IPS DF 6.9 (cell line): ENCODE results near the gene THEMIS.
"Not testable (repeated sequence)": the region's sequence is repeated elsewhere in the genome, so short reads cannot be mapped to it uniquely, and the experiment has no call there.

Experiments used
- DNase-seq: peaks from one replicate; pipeline ENCODE4 v3.0.0-alpha.2; 2013; ENCODE audit warnings: low read depth, low spot score
- H3K27ac ChIP-seq: one replicate; pipeline ENCODE4 v1.5.1; 2013; ENCODE audit warnings: low read length, control low read depth
- H3K27me3 ChIP-seq: 2 replicates; pipeline ENCODE4 v1.6.1; 2013; ENCODE audit warnings: mild to moderate bottlenecking, low read length; ENCODE audit not compliant: control insufficient read depth, insufficient read depth
- H3K36me3 ChIP-seq: 2 replicates; pipeline ENCODE4 v1.6.1; 2013; ENCODE audit warnings: low read length; ENCODE audit not compliant: control insufficient read depth, insufficient read depth
- H3K4me1 ChIP-seq: 2 replicates; pipeline ENCODE4 v1.6.1; 2013; ENCODE audit warnings: low read length; ENCODE audit not compliant: control insufficient read depth, insufficient read depth
- H3K4me3 ChIP-seq: 2 replicates; pipeline ENCODE4 v1.5.1; 2013; ENCODE audit warnings: mild to moderate bottlenecking, low read length
- H3K9me3 ChIP-seq: 2 replicates; pipeline ENCODE4 v1.6.1; 2013; ENCODE audit warnings: low read length, inconsistent platforms; ENCODE audit not compliant: control insufficient read depth, insufficient read depth
- WGBS: extraction: QIAGEN DNeasy Blood & Tissue Kit; methylation state at CpG from one replicate; pipeline ENCODE4 v1.1.7; 2013; ENCODE audit warnings: mixed read lengths, missing lambda C conversion rate; ENCODE audit not compliant: insufficient read length, insufficient coverage; 5-methylcytosine and 5-hydroxymethylcytosine counted together

THEMIS gene

DNA sequence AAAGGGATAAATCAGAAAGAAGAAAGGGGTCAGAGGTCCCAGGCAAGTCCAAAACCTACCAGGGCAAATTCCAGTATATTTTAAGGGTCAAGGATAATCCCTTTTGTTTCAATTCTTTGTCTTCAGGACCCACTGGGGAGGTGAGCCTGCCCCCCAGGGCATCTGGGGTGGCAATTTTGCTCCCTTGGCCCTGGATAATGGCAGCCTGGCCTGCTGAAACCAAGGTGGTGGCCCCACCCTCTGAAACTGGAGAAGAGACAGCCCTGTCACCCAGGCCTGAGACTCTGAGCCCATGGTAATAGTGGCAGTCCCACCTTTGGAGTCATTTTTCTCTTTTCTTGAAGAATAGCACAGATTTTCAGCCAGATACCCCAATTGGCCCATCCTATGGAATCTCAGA is 205.8 kb downstream of the THEMIS start:
- H3K27me3 ChIP-seq, result no peaks in the 10 kb centered on the region
- H3K9me3 ChIP-seq, result no peaks in the 10 kb centered on the region
- H3K4me3 ChIP-seq, result no peak overlapping the region
- no peaks in the 10 kb centered on the region for H3K36me3 ChIP-seq
- no peaks in the 10 kb centered on the region for H3K4me1 ChIP-seq
- no peak for DNase-seq
- no peak overlapping the region for H3K27ac ChIP-seq

DNA sequence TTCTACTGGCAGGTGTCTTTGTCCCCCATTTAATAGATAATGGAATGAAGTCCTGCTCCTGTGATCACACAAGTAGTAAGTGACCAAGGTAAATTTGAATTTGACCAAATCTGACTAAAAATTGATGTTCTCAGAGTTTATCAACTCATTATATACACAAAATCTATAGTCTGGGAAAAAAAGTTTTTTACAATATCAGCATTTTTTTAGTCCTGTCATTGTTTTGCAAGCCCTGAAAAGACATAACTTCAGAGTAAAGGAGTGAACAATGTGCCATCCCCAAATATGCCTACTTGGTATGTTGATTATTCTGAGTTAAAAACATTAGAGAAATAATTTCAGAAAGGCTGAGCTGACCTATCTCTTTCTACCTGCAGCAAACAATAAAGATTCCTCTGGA is 209.7 kb downstream of the THEMIS start:
- H3K36me3 ChIP-seq, result no peaks in the 10 kb centered on the region
- no peak overlapping the region for H3K4me3 ChIP-seq
- no peaks in the 10 kb centered on the region for H3K27me3 ChIP-seq
- DNase-seq, result no peak
- H3K27ac ChIP-seq, result no peak overlapping the region
- no peaks in the 10 kb centered on the region for H3K4me1 ChIP-seq
- H3K9me3 ChIP-seq, result no peaks in the 10 kb centered on the region

DNA sequence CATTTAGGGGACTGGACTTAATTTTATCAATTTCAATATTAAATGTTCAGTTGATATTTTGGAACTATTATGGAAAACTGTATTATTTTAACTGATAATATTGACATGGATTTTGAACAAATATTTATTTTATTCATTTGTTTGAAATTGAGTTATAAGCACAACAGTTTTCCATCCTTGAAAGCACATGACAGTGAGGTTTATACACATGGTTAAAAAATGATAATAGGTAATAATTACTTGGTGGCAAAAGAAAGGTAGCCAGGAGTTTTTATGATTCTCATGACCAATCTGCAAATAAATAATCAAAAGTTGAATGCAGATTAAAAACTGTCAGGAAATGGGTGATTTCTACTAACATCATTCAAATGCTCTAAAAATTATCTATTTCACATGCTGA is 210.3 kb downstream of the THEMIS start:
- DNase-seq, result no peak

DNA sequence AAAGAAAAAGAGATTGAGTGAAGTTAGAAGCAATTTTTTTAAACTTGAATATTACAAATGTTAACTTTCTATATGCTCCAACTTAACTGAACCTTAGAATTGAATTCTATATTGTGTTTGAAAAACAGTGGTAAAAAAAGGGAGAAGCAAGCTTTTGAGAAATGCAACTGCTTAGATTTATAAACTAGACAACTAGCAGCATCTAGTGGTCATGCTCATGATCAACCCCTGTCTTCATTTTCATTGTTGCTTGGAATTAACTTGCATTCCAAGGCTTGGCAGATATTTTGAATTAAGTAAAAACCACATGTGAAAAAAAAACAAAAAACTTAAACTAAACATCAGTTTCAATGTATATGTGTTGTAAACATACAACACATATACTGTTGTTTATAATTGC is 210.8 kb downstream of the THEMIS start:
- no peaks in the 10 kb centered on the region for H3K9me3 ChIP-seq
- H3K4me1 ChIP-seq, result no peaks in the 10 kb centered on the region
- H3K4me3 ChIP-seq, result no peak overlapping the region
- no peaks in the 10 kb centered on the region for H3K36me3 ChIP-seq
- H3K27ac ChIP-seq, result no peak overlapping the region
- H3K27me3 ChIP-seq, result no peaks in the 10 kb centered on the region
- no peak for DNase-seq

More for the DNA sequence above, 210.3 kb downstream of the THEMIS start:
- no peaks in the 10 kb centered on the region for H3K9me3 ChIP-seq
- H3K36me3 ChIP-seq, result no peaks in the 10 kb centered on the region
- no peaks in the 10 kb centered on the region for H3K27me3 ChIP-seq
- no peak overlapping the region for H3K27ac ChIP-seq
- no peaks in the 10 kb centered on the region for H3K4me1 ChIP-seq
- H3K4me3 ChIP-seq, result no peak overlapping the region

DNA sequence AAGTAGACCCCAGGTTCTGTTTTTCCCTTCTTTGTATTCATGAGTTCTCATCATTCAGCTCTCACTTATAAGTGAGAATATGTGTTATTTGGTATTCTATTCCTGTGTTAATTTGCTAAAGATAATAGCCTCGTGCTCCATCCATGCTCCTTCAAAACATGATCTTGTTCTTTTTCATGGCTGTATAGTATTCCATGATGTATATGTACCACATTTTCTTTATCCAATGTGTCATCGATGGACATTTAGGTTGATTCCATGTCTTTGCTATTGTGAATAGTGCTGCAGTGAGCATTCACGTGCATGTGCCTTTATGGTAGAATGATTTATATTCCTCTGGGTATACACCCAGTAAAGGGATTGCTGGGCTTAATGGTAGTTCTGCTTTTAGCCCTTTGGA is 213.4 kb downstream of the THEMIS start:
- not testable (repeated sequence) for H3K27ac ChIP-seq, H3K4me1 ChIP-seq, H3K36me3 ChIP-seq, H3K4me3 ChIP-seq, H3K27me3 ChIP-seq, H3K9me3 ChIP-seq, DNase-seq
- no CpG with 5 or more reads among the region's 3 CpGs for WGBS

DNA sequence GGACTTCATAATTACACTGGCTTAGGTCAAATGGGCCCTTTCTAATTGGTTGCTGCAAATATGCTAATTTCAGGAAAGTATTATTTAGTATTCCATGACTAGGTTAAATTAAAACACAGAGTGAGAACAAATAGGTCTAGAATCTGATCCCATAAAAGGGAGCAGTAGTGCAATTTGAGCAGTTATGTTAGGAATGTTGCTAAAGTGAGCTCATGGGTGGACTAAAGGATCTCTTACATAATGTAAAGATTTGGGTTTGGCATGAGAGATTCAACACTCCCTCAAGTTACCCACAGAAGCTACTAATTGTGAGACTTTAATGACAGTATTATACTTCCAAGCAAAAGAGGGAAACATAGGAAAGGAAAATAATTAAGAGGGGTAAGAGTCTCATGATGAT is 214.8 kb downstream of the THEMIS start:
- no peaks in the 10 kb centered on the region for H3K27me3 ChIP-seq
- no peaks in the 10 kb centered on the region for H3K9me3 ChIP-seq
- H3K36me3 ChIP-seq, result no peaks in the 10 kb centered on the region
- H3K4me3 ChIP-seq, result no peak overlapping the region
- no peaks in the 10 kb centered on the region for H3K4me1 ChIP-seq
- no peak overlapping the region for H3K27ac ChIP-seq
- no peak for DNase-seq

DNA sequence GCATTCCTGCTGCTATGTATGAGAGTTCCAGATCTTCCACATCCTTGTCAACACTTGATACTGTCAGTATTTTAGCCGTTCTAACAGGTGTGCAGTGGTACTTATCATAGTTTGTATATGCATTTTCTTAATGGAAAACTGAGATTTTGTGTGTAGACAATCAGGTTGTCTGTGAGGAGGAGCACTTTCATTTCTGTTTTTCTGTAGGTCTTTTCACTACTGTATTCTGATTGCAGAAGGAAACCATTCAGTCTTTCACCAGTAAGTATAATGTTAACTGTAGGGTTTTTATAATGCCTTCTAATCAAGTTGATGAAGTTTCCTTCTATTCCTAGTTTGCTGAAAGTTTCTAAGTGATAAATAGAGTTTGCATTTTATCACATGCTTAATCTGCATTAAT is 216.4 kb downstream of the THEMIS start:
- DNase-seq, result no peak
- Histone ChIP-seq H3K27me3 (no peaks in the 10 kb centered on the region), H3K27ac (no peak overlapping the region), H3K4me3 (no peak overlapping the region), H3K9me3 (no peaks in the 10 kb centered on the region), H3K4me1 (no peaks in the 10 kb centered on the region), H3K36me3 (no peaks in the 10 kb centered on the region)
- WGBS, result no CpG with 5 or more reads among the region's 1 CpG
